Smooth muscle cell (in vitro differentiated cells): ENCODE measurements around the gene ARID1A. TPM values are rescaled to one million over a fixed set of nuclear protein-coding genes. Genes with fewer than 3 reads are reported as not detected.

ENCODE experiments used
- DNase-seq: peaks from one replicate; lab custom pipeline; 2025; ENCODE audit not compliant: unreplicated experiment; lab: John Stamatoyannopoulos, UW
- H2AFZ ChIP-seq: fragments of 200-600 bp; sonication (generic); 2 replicates; pipeline ENCODE4 v1.6.0; 2016; ENCODE audit warnings: antibody characterized with exemption, low read depth, mild to moderate bottlenecking
- H3F3A ChIP-seq: fragments of 200-600 bp; sonication (generic); 2 replicates; pipeline ENCODE4 v1.6.0; 2017; ENCODE audit warnings: antibody characterized with exemption, low read depth
- H3K27ac ChIP-seq: fragments of 200-600 bp; sonication (generic); 2 replicates; pipeline ENCODE4 v1.5.1; 2016; ENCODE audit warnings: low read depth, mild to moderate bottlenecking
- H3K27me3 ChIP-seq: fragments of 200-600 bp; sonication (generic); 2 replicates; pipeline ENCODE4 v1.6.1; 2016; ENCODE audit warnings: low read depth, mild to moderate bottlenecking
- H3K36me3 ChIP-seq: fragments of 200-600 bp; sonication (generic); 2 replicates; pipeline ENCODE4 v1.5.1; 2016; ENCODE audit warnings: low read depth
- H3K4me1 ChIP-seq: fragments of 200-600 bp; sonication (generic); 2 replicates; pipeline ENCODE4 v1.5.1; 2016; ENCODE audit warnings: low read depth
- H3K4me2 ChIP-seq: fragments of 200-600 bp; sonication (generic); 2 replicates; pipeline ENCODE4 v1.6.0; 2016; ENCODE audit warnings: mild to moderate bottlenecking
- H3K4me3 ChIP-seq: fragments of 200-600 bp; sonication (generic); 2 replicates; pipeline ENCODE4 v1.5.1; 2016; ENCODE audit warnings: mild to moderate bottlenecking
- H3K79me2 ChIP-seq: fragments of 200-600 bp; sonication (generic); 2 replicates; pipeline ENCODE4 v1.6.0; 2016; ENCODE audit warnings: low read depth, mild to moderate bottlenecking
- H3K9ac ChIP-seq: fragments of 200-600 bp; sonication (generic); 2 replicates; pipeline ENCODE4 v1.6.0; 2016; ENCODE audit warnings: low read depth
- H3K9me3 ChIP-seq: fragments of 200-600 bp; sonication (generic); replicated peaks from 2 replicates; pipeline ENCODE4 v1.5.1; 2016; ENCODE audit warnings: low read depth
- H4K20me1 ChIP-seq: fragments of 200-600 bp; sonication (generic); 2 replicates; pipeline ENCODE4 v1.6.0; 2016; ENCODE audit warnings: low read depth
- CTCF ChIP-seq: fragments of 200-600 bp; sonication (generic); IDR thresholded peaks from 2 replicates; pipeline ENCODE4 v1.5.1; 2017; ENCODE audit warnings: borderline replicate concordance, mild to moderate bottlenecking, antibody characterized with exemption; ENCODE audit not compliant: insufficient read depth, poor library complexity, severe bottlenecking
- WGBS: methylation state at CpG from one replicate; pipeline ENCODE4 v1.1.7; 2016; ENCODE audit warnings: low lambda C conversion rate; 5-methylcytosine and 5-hydroxymethylcytosine counted together
- polyA plus RNA-seq: library from polyadenylated mRNA; unstranded; fragments of >200 nt; fragmentation: Nextera tagmentation; extraction: Ambion mirVana; gene quantifications from 2 replicates; pipeline ENCODE4 v1.2.1, GENCODE V29; 2016
- small RNA-seq: library from RNA; depleted of rRNA; stranded (forward); fragments of <200 nt; gene quantifications from one replicate; pipeline ENCODE3, GENCODE V24; 2014
- total RNA-seq: library from RNA; depleted of rRNA; stranded (reverse); fragments of >200 nt; gene quantifications from 2 replicates; pipeline ENCODE4 v1.2.3, GENCODE V29; 2014

Gene ARID1A
- total and polyA plus RNA-seq, 2 experiments from 2014 or later = 17.5 to 33.1 TPM

- no peaks in the 10 kb centered on the region for H3K36me3 ChIP-seq
- no peak overlapping the region for H3K27ac ChIP-seq
- peaks cover 40% of the 10 kb centered on the region for H3K79me2 ChIP-seq
- no peak for DNase-seq
- no peaks in the 10 kb centered on the region for H3F3A ChIP-seq
- H3K4me3 ChIP-seq = no peak overlapping the region
- no peak overlapping the region for H3K9ac ChIP-seq
- no peaks in the 10 kb centered on the region for H3K27me3 ChIP-seq
- H4K20me1 ChIP-seq = peaks cover 51% of the 10 kb centered on the region
- peak overlapping the region; percentile 9 for H3K4me2 ChIP-seq
- peaks cover 21% of the 10 kb centered on the region for H3K4me1 ChIP-seq
- TF ChIP-seq CTCF = no peak
- no peaks in the 10 kb centered on the region for H3K9me3 ChIP-seq
- WGBS = 84% methylated on average over 4 of the region's 4 CpGs
- H2AFZ ChIP-seq = no peak overlapping the region
These were observed 132.7 kb downstream of the ARID1A start for GRCh38 chr1:26828411-26828991.

- no peak overlapping the region for H2AFZ ChIP-seq
- no peak overlapping the region for H3K4me2 ChIP-seq
- no peak for TF ChIP-seq CTCF
- no peaks in the 10 kb centered on the region for H3F3A ChIP-seq
- WGBS = 95% methylated on average over 6 of the region's 6 CpGs
- H3K9ac ChIP-seq = no peak overlapping the region
- no peaks in the 10 kb centered on the region for H3K27me3 ChIP-seq
- H4K20me1 ChIP-seq = peaks cover 51% of the 10 kb centered on the region
- DNase-seq = no peak
- H3K4me1 ChIP-seq = peaks cover 21% of the 10 kb centered on the region
- peaks cover 40% of the 10 kb centered on the region for H3K79me2 ChIP-seq
- H3K27ac ChIP-seq = no peak overlapping the region
- H3K36me3 ChIP-seq = no peaks in the 10 kb centered on the region
- no peaks in the 10 kb centered on the region for H3K9me3 ChIP-seq
- no peak overlapping the region for H3K4me3 ChIP-seq
These were observed 133.5 kb downstream of the ARID1A start for GRCh38 chr1:26829184-26829911.

GRCh38 chr1:26831059-26831458, 135.2 kb downstream of the ARID1A start:
- Histone ChIP-seq H3F3A (no peaks in the 10 kb centered on the region), H3K9me3 (no peaks in the 10 kb centered on the region), H3K4me2 (no peak overlapping the region), H3K79me2 (peaks cover 39% of the 10 kb centered on the region), H3K36me3 (no peaks in the 10 kb centered on the region), H3K4me1 (peaks cover 18% of the 10 kb centered on the region), H4K20me1 (peaks cover 51% of the 10 kb centered on the region), H3K27me3 (no peaks in the 10 kb centered on the region), H3K4me3 (no peak overlapping the region), H2AFZ (no peak overlapping the region), H3K27ac (no peak overlapping the region), H3K9ac (no peak overlapping the region)
- no peak for TF ChIP-seq CTCF
- no peak for DNase-seq
- WGBS = 100% methylated on average over 3 of the region's 3 CpGs

Small RNA genes within 50 kb of the gene (small RNA-seq; reads per million reads assigned to genes)
- gene AL627082.1 = not detected
- gene RN7SL165P = not detected

Other genes with a start within 250 kb of the ARID1A start
- gene HMGN2, start 223.6 kb upstream of the ARID1A start, total RNA-seq = 170 TPM in 2 replicates
- gene HMGN2, start 223.6 kb upstream of the ARID1A start, polyA plus RNA-seq = 380 and 448 TPM in 2 replicates
- 7.9 and 34.6 TPM in 2 replicates for gene RPS6KA1, start 166.3 kb upstream of the ARID1A start, total RNA-seq
- gene RPS6KA1, start 166.3 kb upstream of the ARID1A start, polyA plus RNA-seq = 10.1 and 15.8 TPM in 2 replicates
- 9.9 and 13.8 TPM in 2 replicates for gene PIGV, start 91.9 kb downstream of the ARID1A start, total RNA-seq
- gene PIGV, start 91.9 kb downstream of the ARID1A start, polyA plus RNA-seq = 8.7 and 9.4 TPM in 2 replicates
- gene ZDHHC18, start 130.7 kb downstream of the ARID1A start, total RNA-seq = 16.7 and 52.5 TPM in 2 replicates
- gene ZDHHC18, start 130.7 kb downstream of the ARID1A start, polyA plus RNA-seq = 20.3 and 20.8 TPM in 2 replicates
- gene SFN, start 167.1 kb downstream of the ARID1A start, total RNA-seq = 62.8 and 110 TPM in 2 replicates
- 112 and 320 TPM in 2 replicates for gene SFN, start 167.1 kb downstream of the ARID1A start, polyA plus RNA-seq
- 7.3 and 13.3 TPM in 2 replicates for gene GPN2, start 194.3 kb downstream of the ARID1A start, total RNA-seq
- 29.4 and 36.3 TPM in 2 replicates for gene GPN2, start 194.3 kb downstream of the ARID1A start, polyA plus RNA-seq
- 5.6 and 7.1 TPM in 2 replicates for gene GPATCH3, start 204.5 kb downstream of the ARID1A start, total RNA-seq
- gene GPATCH3, start 204.5 kb downstream of the ARID1A start, polyA plus RNA-seq = 17.4 and 23.6 TPM in 2 replicates
- not detected in 2 replicates for gene NR0B2, start 218.0 kb downstream of the ARID1A start, total RNA-seq
- gene NR0B2, start 218.0 kb downstream of the ARID1A start, polyA plus RNA-seq = not detected in 2 replicates
- gene NUDC, start 225.7 kb downstream of the ARID1A start, total RNA-seq = 23.9 and 29.3 TPM in 2 replicates
- 122 and 131 TPM in 2 replicates for gene NUDC, start 225.7 kb downstream of the ARID1A start, polyA plus RNA-seq